Natural killer cell (primary cell): Measurements from ENCODE around the gene VSTM2B. TPM values are rescaled to one million over a fixed set of nuclear protein-coding genes. Genes with fewer than 3 reads are reported as not detected.

Source experiments
- ATAC-seq, 3 donors: fragments of 150-1000 bp in 2 of 3; fragments of 200-7000 bp in 1 of 3; cut with Tn5 transposase; 1 replicate in 1 of 3; 2 replicates in 2 of 3; pipeline ENCODE4 v1.10.0; 2021; ENCODE audit warnings: mild to moderate bottlenecking in 2 of 3, moderate library complexity in 2 of 3
- DNase-seq, 2 donors: peaks; one replicate each; pipeline versions ENCODE4 v3.0.0 to v3.0.0-alpha.2; 2013 to 2021; ENCODE audit warnings: mixed read lengths in 1 of 2
- H3K27ac ChIP-seq: one replicate; pipeline ENCODE4 v1.5.1; 2013; ENCODE audit warnings: mild to moderate bottlenecking, low read length
- H3K27me3 ChIP-seq: one replicate; pipeline ENCODE4 v1.6.1; 2013; ENCODE audit warnings: low read length; ENCODE audit not compliant: control insufficient read depth, insufficient read depth
- H3K36me3 ChIP-seq: one replicate; pipeline ENCODE4 v1.6.1; 2013; ENCODE audit warnings: low read length; ENCODE audit not compliant: control insufficient read depth, insufficient read depth
- H3K4me1 ChIP-seq: one replicate; pipeline ENCODE4 v1.6.1; 2013; ENCODE audit warnings: low read length; ENCODE audit not compliant: control insufficient read depth, insufficient read depth
- H3K4me3 ChIP-seq: one replicate; pipeline ENCODE4 v1.5.1; 2013; ENCODE audit warnings: low read length
- H3K9me3 ChIP-seq: one replicate; pipeline ENCODE4 v1.6.1; 2013; ENCODE audit warnings: low read length; ENCODE audit not compliant: control insufficient read depth, insufficient read depth
- H3K27ac Mint-ChIP-seq, 2 donors: one replicate each; pipeline ENCODE4 v1.8.0; 2022; ENCODE audit warnings: mild to moderate bottlenecking in 2 of 2, mixed read lengths in 2 of 2, moderate library complexity in 1 of 2
- H3K27me3 Mint-ChIP-seq, 2 donors: one replicate each; pipeline ENCODE4 v1.8.0; 2022; ENCODE audit warnings: low read depth in 2 of 2, mixed read lengths in 2 of 2
- H3K36me3 Mint-ChIP-seq: one replicate; pipeline ENCODE4 v1.8.0; 2022; ENCODE audit warnings: mixed read lengths
- H3K4me1 Mint-ChIP-seq, 2 donors: one replicate each; pipeline ENCODE4 v1.8.0; 2022; ENCODE audit warnings: mixed read lengths in 2 of 2
- H3K4me3 Mint-ChIP-seq: one replicate; pipeline ENCODE4 v1.8.0; 2022; ENCODE audit warnings: mild to moderate bottlenecking, moderate library complexity, mixed read lengths
- H3K9me3 Mint-ChIP-seq, 2 donors: one replicate each; pipeline ENCODE4 v1.8.0; 2022; ENCODE audit warnings: mixed read lengths in 2 of 2
- WGBS: methylation state at CpG from one replicate; pipeline ENCODE4 v1.1.7; 2013; ENCODE audit warnings: missing lambda C conversion rate; ENCODE audit not compliant: insufficient coverage; 5-methylcytosine and 5-hydroxymethylcytosine counted together
- intact Hi-C: fragments of 100-400 bp; cut with micrococcal nuclease; formaldehyde crosslinking; loops from one replicate; pipeline ENCODE4 v1.14.2; 2022
- total RNA-seq, 4 donors: library from RNA; stranded (reverse); fragments of 120-200 nt in 1 of 4; gene quantifications; one replicate each; pipeline versions ENCODE4 v1.2.3 to v1.2.4, GENCODE V29; 2013 to 2022
- TF ChIP-seq, protein P1 (sequence below): fragments of 200-600 bp; IDR thresholded peaks from one replicate; pipeline ENCODE4 v1.8.0; 2022; ENCODE audit warnings: antibody characterized with exemption

Gene VSTM2B
- total RNA-seq, 3 donors from 2014 or later (not counting 1 experiment from before 2014, with no cell fraction given): not detected

- no peaks in the 10 kb centered on the region for H3K27me3 Mint-ChIP-seq
- no peaks in the 10 kb centered on the region for H3K36me3 ChIP-seq
- no peak overlapping the region for H3K4me3 ChIP-seq
- intact Hi-C loops: no loop called here
- no peaks in the 10 kb centered on the region for H3K4me1 Mint-ChIP-seq
- ATAC-seq (no peak), DNase-seq (no peak)
- H3K4me3 Mint-ChIP-seq: no peak overlapping the region
- no peaks in the 10 kb centered on the region for H3K4me1 ChIP-seq
- no peaks in the 10 kb centered on the region for H3K9me3 ChIP-seq
- H3K36me3 Mint-ChIP-seq: no peaks in the 10 kb centered on the region
- no peak overlapping the region for H3K27ac Mint-ChIP-seq
- WGBS: 88% methylated on average over 18 of the region's 18 CpGs
- TF ChIP-seq, protein P1, sequence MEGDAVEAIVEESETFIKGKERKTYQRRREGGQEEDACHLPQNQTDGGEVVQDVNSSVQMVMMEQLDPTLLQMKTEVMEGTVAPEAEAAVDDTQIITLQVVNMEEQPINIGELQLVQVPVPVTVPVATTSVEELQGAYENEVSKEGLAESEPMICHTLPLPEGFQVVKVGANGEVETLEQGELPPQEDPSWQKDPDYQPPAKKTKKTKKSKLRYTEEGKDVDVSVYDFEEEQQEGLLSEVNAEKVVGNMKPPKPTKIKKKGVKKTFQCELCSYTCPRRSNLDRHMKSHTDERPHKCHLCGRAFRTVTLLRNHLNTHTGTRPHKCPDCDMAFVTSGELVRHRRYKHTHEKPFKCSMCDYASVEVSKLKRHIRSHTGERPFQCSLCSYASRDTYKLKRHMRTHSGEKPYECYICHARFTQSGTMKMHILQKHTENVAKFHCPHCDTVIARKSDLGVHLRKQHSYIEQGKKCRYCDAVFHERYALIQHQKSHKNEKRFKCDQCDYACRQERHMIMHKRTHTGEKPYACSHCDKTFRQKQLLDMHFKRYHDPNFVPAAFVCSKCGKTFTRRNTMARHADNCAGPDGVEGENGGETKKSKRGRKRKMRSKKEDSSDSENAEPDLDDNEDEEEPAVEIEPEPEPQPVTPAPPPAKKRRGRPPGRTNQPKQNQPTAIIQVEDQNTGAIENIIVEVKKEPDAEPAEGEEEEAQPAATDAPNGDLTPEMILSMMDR: no peak
- H3K9me3 Mint-ChIP-seq: peaks cover 0 to 2% of the 10 kb centered on the region in 2 donors
- no peaks in the 10 kb centered on the region for H3K27me3 ChIP-seq
- no peak overlapping the region for H3K27ac ChIP-seq
These were observed 25.7 kb upstream of the VSTM2B start for GRCh38 chr19:29499921-29500590.

- Mint-ChIP-seq H3K4me3 (no peak overlapping the region), H3K9me3 (no peaks in the 10 kb centered on the region), H3K36me3 (no peaks in the 10 kb centered on the region), H3K27me3 (no peaks in the 10 kb centered on the region), H3K27ac (no peak overlapping the region), H3K4me1 (no peaks in the 10 kb centered on the region)
- H3K4me3 ChIP-seq: no peak overlapping the region
- TF ChIP-seq, protein P1: no peak
- no peaks in the 10 kb centered on the region for H3K36me3 ChIP-seq
- no peaks in the 10 kb centered on the region for H3K9me3 ChIP-seq
- 83% methylated on average over 16 of the region's 18 CpGs for WGBS
- no peak overlapping the region for H3K27ac ChIP-seq
- intact Hi-C loops: no loop called here
- ATAC-seq (no peak), DNase-seq (no peak)
- H3K27me3 ChIP-seq: no peaks in the 10 kb centered on the region
- H3K4me1 ChIP-seq: no peaks in the 10 kb centered on the region
These were observed 23.8 kb upstream of the VSTM2B start for GRCh38 chr19:29501816-29502580.

GRCh38 chr19:29502581-29502850, 23.3 kb upstream of the VSTM2B start:
- Histone ChIP-seq H3K36me3 (no peaks in the 10 kb centered on the region), H3K4me1 (no peaks in the 10 kb centered on the region), H3K4me3 (no peak overlapping the region), H3K27ac (no peak overlapping the region), H3K27me3 (no peaks in the 10 kb centered on the region), H3K9me3 (no peaks in the 10 kb centered on the region)
- H3K36me3 Mint-ChIP-seq: no peaks in the 10 kb centered on the region
- no peak for ATAC-seq
- H3K4me1 Mint-ChIP-seq: no peaks in the 10 kb centered on the region
- H3K9me3 Mint-ChIP-seq: no peaks in the 10 kb centered on the region
- peaks cover 0 to under 1% of the 10 kb centered on the region in 2 donors for H3K27me3 Mint-ChIP-seq
- no peak overlapping the region for H3K4me3 Mint-ChIP-seq
- intact Hi-C loops: no loop called here
- DNase-seq: no peak
- 88% methylated on average over 3 of the region's 3 CpGs for WGBS
- TF ChIP-seq, protein P1: no peak
- H3K27ac Mint-ChIP-seq: no peak overlapping the region
